ENCODE measurements around the gene ALG2. TPM values are rescaled to one million over a fixed set of nuclear protein-coding genes. Genes with fewer than 3 reads are reported as not detected.
A peak's percentile ranks its signal among the peaks of the same experiment; 100 is the strongest.
"Not testable (repeated sequence)": the region's sequence is repeated elsewhere in the genome, so short reads cannot be mapped to it uniquely, and the experiment has no call there.

The ALG2 gene
- total RNA-seq, 2 donors from 2014 or later: 22.5 to 25.4 TPM

GRCh38 chr9:99201603-99202002, 20.1 kb downstream of the ALG2 start:
- intact Hi-C loops (cut with DNase I): no loop called here
- DNase-seq (ENCODE audit: low spot score): no peak

GRCh38 chr9:99199938-99200539, 21.7 kb downstream of the ALG2 start:
- intact Hi-C loops (cut with DNase I): no loop called here
- no peak for DNase-seq (ENCODE audit: low spot score)

- intact Hi-C loops (cut with DNase I): no loop called here
- DNase-seq (ENCODE audit: low spot score): no peak
Measured at GRCh38 chr9:99197987-99198386, 23.8 kb downstream of the ALG2 start.

GRCh38 chr9:99197124-99197630, 24.6 kb downstream of the ALG2 start:
- intact Hi-C loops (cut with DNase I): no loop called here
- no peak for DNase-seq (ENCODE audit: low spot score)

GRCh38 chr9:99196484-99196883, 25.3 kb downstream of the ALG2 start:
- intact Hi-C loops (cut with DNase I); DNase-seq (ENCODE audit: low spot score): not testable (repeated sequence)

- DNase-seq (ENCODE audit: low spot score): no peak
- intact Hi-C loops (cut with DNase I): no loop called here
Measured at GRCh38 chr9:99193466-99193821, 28.3 kb downstream of the ALG2 start.

- intact Hi-C loops (cut with DNase I): no loop called here
- DNase-seq (ENCODE audit: low spot score): no peak
Measured at GRCh38 chr9:99192786-99193465, 28.8 kb downstream of the ALG2 start.

- no peak for DNase-seq (ENCODE audit: low spot score)
- intact Hi-C loops (cut with DNase I): no loop called here
Measured at GRCh38 chr9:99190597-99191283, 31.0 kb downstream of the ALG2 start.

- no peak for DNase-seq (ENCODE audit: low spot score)
- intact Hi-C loops (cut with DNase I): no loop called here
Measured at GRCh38 chr9:99189887-99190596, 31.7 kb downstream of the ALG2 start.

- no peak for DNase-seq (ENCODE audit: low spot score)
- intact Hi-C loops (cut with DNase I): no loop called here
Measured at GRCh38 chr9:99189186-99189585, 32.6 kb downstream of the ALG2 start.

GRCh38 chr9:99187311-99187710, 34.4 kb downstream of the ALG2 start:
- intact Hi-C loops (cut with DNase I): no loop called here
- DNase-seq (ENCODE audit: low spot score): no peak

- intact Hi-C loops (cut with DNase I): no loop called here
Measured at GRCh38 chr9:99185934-99186333, 35.8 kb downstream of the ALG2 start.

GRCh38 chr9:99185348-99185632, 36.5 kb downstream of the ALG2 start:
- intact Hi-C loops (cut with DNase I): no loop called here
- no peak for DNase-seq (ENCODE audit: low spot score)

More at GRCh38 chr9:99185934-99186333, 35.8 kb downstream of the ALG2 start:
- DNase-seq (ENCODE audit: low spot score): no peak

GRCh38 chr9:99184475-99185347, 37.0 kb downstream of the ALG2 start:
- intact Hi-C loops (cut with DNase I): no loop called here
- peak; percentile 96 for DNase-seq (ENCODE audit: low spot score)

- intact Hi-C loops (cut with DNase I): no loop called here
Measured at GRCh38 chr9:99184110-99184474, 37.6 kb downstream of the ALG2 start.

GRCh38 chr9:99183616-99184015, 38.1 kb downstream of the ALG2 start:
- no peak for DNase-seq (ENCODE audit: low spot score)
- intact Hi-C loops (cut with DNase I): no loop called here

More at GRCh38 chr9:99184110-99184474, 37.6 kb downstream of the ALG2 start:
- DNase-seq (ENCODE audit: low spot score): peak; percentile 93

GRCh38 chr9:99182356-99182755, 39.4 kb downstream of the ALG2 start:
- no peak for DNase-seq (ENCODE audit: low spot score)
- intact Hi-C loops (cut with DNase I): no loop called here

- intact Hi-C loops (cut with DNase I): no loop called here
- no peak for DNase-seq (ENCODE audit: low spot score)
Measured at GRCh38 chr9:99181621-99182020, 40.1 kb downstream of the ALG2 start.

GRCh38 chr9:99181206-99181605, 40.5 kb downstream of the ALG2 start:
- DNase-seq (ENCODE audit: low spot score): no peak
- intact Hi-C loops (cut with DNase I): no loop called here

Measured in posterior vena cava (tissue), 2 donors.